CD4-positive, alpha-beta T cell (primary cell): ENCODE results near the gene CDK14. TPM values are rescaled to one million over a fixed set of nuclear protein-coding genes. Genes with fewer than 3 reads are reported as not detected.

ENCODE experiments used
- ATAC-seq: fragments of 200-7000 bp; cut with Tn5 transposase; one replicate; pipeline ENCODE4 v1.10.0; 2022; ENCODE audit warnings: mild to moderate bottlenecking; ENCODE audit not compliant: poor library complexity
- CTCF ChIA-PET: fragments of 350-600 bp; sonication (Branson Sonifier 250); formaldehyde crosslinking; loops from one replicate; lab custom pipeline; 2021; ENCODE audit warnings: antibody characterized with exemption, inconsistent platforms; lab: Charles Lee
- POLR2A ChIA-PET: fragments of 350-600 bp; sonication (Branson Sonifier 250); formaldehyde crosslinking; loops from one replicate; lab custom pipeline; 2021; ENCODE audit warnings: antibody characterized with exemption, inconsistent platforms; lab: Charles Lee
- DNase-seq, 14 experiments: peaks; one replicate each; pipeline ENCODE4 v3.0.0-alpha.2; 2013 to 2020; ENCODE audit warnings: mixed read lengths in 2 of 14
- H3K27ac ChIP-seq, 2 donors: one replicate each; pipeline versions ENCODE4 v1.5.1 to v1.7.0; 2013; ENCODE audit warnings: low read length in 2 of 2, low read depth in 1 of 2, mild to moderate bottlenecking in 1 of 2
- H3K27me3 ChIP-seq, 2 experiments: 1 replicate in 1 of 2; 2 replicates in 1 of 2; pipeline versions ENCODE4 v1.6.1 to v1.7.0; 2013; ENCODE audit warnings: low read length in 2 of 2, control low read depth in 1 of 2, mild to moderate bottlenecking in 1 of 2, moderate library complexity in 1 of 2; ENCODE audit not compliant: insufficient read depth in 2 of 2, control insufficient read depth in 1 of 2
- H3K36me3 ChIP-seq: one replicate; pipeline ENCODE4 v1.6.1; 2013; ENCODE audit warnings: low read length, control low read depth; ENCODE audit not compliant: insufficient read depth
- H3K4me1 ChIP-seq: one replicate; pipeline ENCODE4 v1.6.1; 2013; ENCODE audit warnings: low read length, control low read depth; ENCODE audit not compliant: insufficient read depth
- H3K4me3 ChIP-seq: one replicate; pipeline ENCODE4 v1.5.1; 2013; ENCODE audit warnings: mild to moderate bottlenecking, low read length, moderate library complexity
- H3K9me3 ChIP-seq, 2 experiments: 1 replicate in 1 of 2; 2 replicates in 1 of 2; pipeline versions ENCODE4 v1.6.1 to v1.7.0; 2013; ENCODE audit warnings: low read length in 2 of 2, mild to moderate bottlenecking in 2 of 2, control low read depth in 1 of 2, moderate library complexity in 1 of 2; ENCODE audit not compliant: control insufficient read depth in 1 of 2, insufficient read depth in 1 of 2
- H3K27ac Mint-ChIP-seq: one replicate; pipeline ENCODE4 v1.8.0; 2020; ENCODE audit warnings: mixed read lengths
- H3K27me3 Mint-ChIP-seq: one replicate; pipeline ENCODE4 v1.8.0; 2021; ENCODE audit warnings: mixed read lengths
- H3K36me3 Mint-ChIP-seq: one replicate; pipeline ENCODE4 v1.8.0; 2021; ENCODE audit warnings: low read depth, mixed read lengths
- H3K4me1 Mint-ChIP-seq: one replicate; pipeline ENCODE4 v1.8.0; 2021; ENCODE audit warnings: low read depth, mixed read lengths
- H3K4me3 Mint-ChIP-seq: one replicate; pipeline ENCODE4 v1.8.0; 2020; ENCODE audit warnings: mild to moderate bottlenecking, mixed read lengths
- H3K9me3 Mint-ChIP-seq: one replicate; pipeline ENCODE4 v1.8.0; 2020; ENCODE audit warnings: mixed read lengths
- CTCF ChIP-seq: fragments of 200-600 bp; IDR thresholded peaks from one replicate; pipeline ENCODE4 v1.8.0; 2022; ENCODE audit warnings: antibody characterized with exemption, mild to moderate bottlenecking
- intact Hi-C, 2 experiments: fragments of 100-400 bp; cut with DNase I in 1 of 2; cut with micrococcal nuclease in 1 of 2; formaldehyde crosslinking; loops; one replicate each; pipeline versions ENCODE4 v1.15.1 to v1.9.0; 2023 to 2025; cut with DNase I, micrococcal nuclease
- total RNA-seq, 174 experiments: library from RNA in 2 of 174; stranded (reverse) in 2 of 174; gene quantifications; one replicate each; pipeline ENCODE4 v1.2.3 and lab custom pipeline; 2021 to 2026

The CDK14 gene
- total RNA-seq, 2 experiments from 2014 or later = 0.45 to 0.47 TPM

- ATAC-seq (no peak), DNase-seq (no peak)
- Mint-ChIP-seq H3K27me3 (no peaks in the 10 kb centered on the region), H3K9me3 (no peaks in the 10 kb centered on the region), H3K4me1 (no peaks in the 10 kb centered on the region), H3K36me3 (no peaks in the 10 kb centered on the region), H3K4me3 (no peak overlapping the region), H3K27ac (no peak overlapping the region)
- TF ChIP-seq CTCF = no peak
- Histone ChIP-seq H3K36me3 (no peaks in the 10 kb centered on the region), H3K27ac (no peak overlapping the region), H3K4me3 (no peak overlapping the region), H3K9me3 (peaks cover 0 to 7% of the 10 kb centered on the region in 2 experiments), H3K4me1 (no peaks in the 10 kb centered on the region), H3K27me3 (no peaks in the 10 kb centered on the region)
- ChIA-PET CTCF (no interaction called here), POLR2A (no interaction called here)
- intact Hi-C loops = no loop called here
Measured at GRCh38 chr7:90995996-90996395, 399.9 kb downstream of the CDK14 start.

GRCh38 chr7:90999989-91000979 is 404.2 kb downstream of the CDK14 start:
- ChIA-PET POLR2A (no interaction called here), CTCF (no interaction called here)
- Histone ChIP-seq H3K4me3 (no peak overlapping the region), H3K9me3 (peaks cover 0 to 7% of the 10 kb centered on the region in 2 experiments), H3K36me3 (no peaks in the 10 kb centered on the region), H3K4me1 (no peaks in the 10 kb centered on the region), H3K27ac (no peak overlapping the region), H3K27me3 (no peaks in the 10 kb centered on the region)
- Mint-ChIP-seq H3K4me1 (no peaks in the 10 kb centered on the region), H3K36me3 (no peaks in the 10 kb centered on the region), H3K27me3 (no peaks in the 10 kb centered on the region), H3K27ac (no peak overlapping the region), H3K9me3 (no peaks in the 10 kb centered on the region), H3K4me3 (no peak overlapping the region)
- DNase-seq (no peak), ATAC-seq (no peak)
- TF ChIP-seq CTCF = no peak
- intact Hi-C loops = no loop called here

- CTCF ChIA-PET = no interaction called here
- POLR2A ChIA-PET = no interaction called here
- H3K9me3 ChIP-seq = no peaks in the 10 kb centered on the region
- no peak for TF ChIP-seq CTCF
- Mint-ChIP-seq H3K9me3 (no peaks in the 10 kb centered on the region), H3K27me3 (no peaks in the 10 kb centered on the region), H3K27ac (no peak overlapping the region), H3K4me3 (no peak overlapping the region), H3K36me3 (no peaks in the 10 kb centered on the region), H3K4me1 (no peaks in the 10 kb centered on the region)
- DNase-seq (no peak), ATAC-seq (no peak)
- intact Hi-C loops = no loop called here
- H3K4me3 ChIP-seq = no peak overlapping the region
- H3K4me1 ChIP-seq = no peaks in the 10 kb centered on the region
- H3K27ac ChIP-seq = no peak overlapping the region
- H3K27me3 ChIP-seq = no peaks in the 10 kb centered on the region
- no peaks in the 10 kb centered on the region for H3K36me3 ChIP-seq
Measured at GRCh38 chr7:91005024-91005423, 408.9 kb downstream of the CDK14 start.
